K562 (cell line): Measurements from ENCODE around the gene LAP3. TPM values are rescaled to one million over a fixed set of nuclear protein-coding genes. Genes with fewer than 3 reads are reported as not detected.

ENCODE experiments used
- ATAC-seq: fragments of 200-7000 bp; cut with Tn5 transposase; 3 replicates; pipeline ENCODE4 v1.9.1; 2020; ENCODE audit warnings: moderate library complexity
- BruUV-seq: library from RNA; stranded (reverse); fragments of 400-500 nt; replicated peaks from 2 replicates; lab custom pipeline; 2021; lab: Mats Ljungman, UMichigan
- CTCF ChIA-PET: fragments of 300-600 bp; formaldehyde crosslinking; extraction: SDS; loops from one replicate; lab custom pipeline; 2021; ENCODE audit warnings: low intra/inter-chr PET ratio; lab: Yijun Ruan, JAX
- POLR2A ChIA-PET: fragments of 300-600, 350-650 bp; sonication (Branson Sonifier 250); formaldehyde crosslinking; extraction: SDS; loops from one replicate; lab custom pipeline; 2021; ENCODE audit warnings: antibody characterized with exemption, inconsistent platforms; lab: Yijun Ruan, JAX
- DNase-seq, 4 experiments: peaks; one replicate each; pipeline versions ENCODE4 v3.0.0 to v3.0.0-alpha.2; 2011 to 2018; ENCODE audit warnings: low spot score in 3 of 4, mixed read lengths in 3 of 4; ENCODE audit errors: extremely low read depth in 1 of 4
- FAIRE-seq: peaks from 2 replicates; lab custom pipeline; 2011; peaks lifted over from hg19 to GRCh38; lab: Jason Lieb, UNC
- H2AFZ ChIP-seq: 2 replicates; pipeline ENCODE4 v1.6.0; 2011; ENCODE audit warnings: low read depth, low read length, control low read depth, inconsistent platforms
- H3K27ac ChIP-seq: fragments of 200-600 bp; 3 replicates; pipeline ENCODE4 v1.8.0; 2011; ENCODE audit warnings: low read depth, mild to moderate bottlenecking, control low read depth, inconsistent platforms, low read length, moderate library complexity, mixed read lengths; ENCODE audit errors: extremely low read depth
- H3K27me3 ChIP-seq, 2 experiments: fragments of 300-600 bp in 1 of 2; 2 replicates in 1 of 2; 3 replicates in 1 of 2; pipeline versions ENCODE4 v1.6.0 to v1.8.0; 2011; ENCODE audit warnings: inconsistent platforms in 2 of 2, low read length in 2 of 2, mild to moderate bottlenecking in 1 of 2, mixed read lengths in 1 of 2, moderate library complexity in 1 of 2; ENCODE audit not compliant: control insufficient read depth in 2 of 2, insufficient read depth in 2 of 2
- H3K36me3 ChIP-seq: fragments of 300-600 bp; 3 replicates; pipeline ENCODE4 v1.8.0; 2011; ENCODE audit warnings: mild to moderate bottlenecking, low read length, inconsistent platforms; ENCODE audit not compliant: control insufficient read depth, insufficient read depth
- H3K4me1 ChIP-seq, 2 experiments: fragments of 200-600 bp in 1 of 2; replicated peaks in 1 of 2; 2 replicates in 1 of 2; 3 replicates in 1 of 2; pipeline versions ENCODE4 v1.5.1 to v1.8.0; 2011; ENCODE audit warnings: inconsistent platforms in 2 of 2, low read length in 2 of 2, mild to moderate bottlenecking in 1 of 2, mixed read lengths in 1 of 2, moderate library complexity in 1 of 2; ENCODE audit not compliant: control insufficient read depth in 2 of 2, insufficient read depth in 2 of 2
- H3K4me2 ChIP-seq: 2 replicates; pipeline ENCODE4 v1.6.1; 2011; ENCODE audit warnings: low read length, control low read depth, inconsistent platforms, mixed read lengths; ENCODE audit not compliant: insufficient read depth
- H3K4me3 ChIP-seq: fragments of 200-600 bp; sonication (generic), shearing (Covaris generic); 2 replicates; pipeline ENCODE4 v1.5.1; 2016; ENCODE audit warnings: control low read depth, inconsistent platforms
- H3K79me2 ChIP-seq: fragments of 200-600 bp; 3 replicates; pipeline ENCODE4 v1.8.0; 2011; ENCODE audit warnings: low read length, inconsistent platforms; ENCODE audit not compliant: control insufficient read depth, insufficient read depth
- H3K9ac ChIP-seq, 2 experiments: 2 replicates each; pipeline versions ENCODE4 v1.6.0 to v1.6.1; 2011; ENCODE audit warnings: low read depth in 2 of 2, low read length in 2 of 2, control low read depth in 1 of 2, inconsistent platforms in 1 of 2, mild to moderate bottlenecking in 1 of 2, mixed read lengths in 1 of 2; ENCODE audit not compliant: insufficient read depth in 1 of 2
- H3K9me1 ChIP-seq: one replicate; pipeline ENCODE4 v1.6.0; 2011; ENCODE audit warnings: inconsistent platforms, mild to moderate bottlenecking, low read length, moderate library complexity; ENCODE audit not compliant: control insufficient read depth, insufficient read depth
- H3K9me3 ChIP-seq: replicated peaks from 2 replicates; pipeline ENCODE4 v1.5.1; 2011; ENCODE audit warnings: low read depth, low read length, inconsistent platforms; ENCODE audit not compliant: control insufficient read depth, insufficient read depth
- H4K20me1 ChIP-seq: replicated peaks from 2 replicates; pipeline ENCODE4 v1.6.1; 2011; ENCODE audit warnings: low read length, inconsistent platforms, mixed read lengths; ENCODE audit not compliant: control insufficient read depth, insufficient read depth
- ARID1B ChIP-seq: fragments of 450-650 bp; IDR thresholded peaks from 2 replicates; pipeline ENCODE4 v1.6.1; 2016; ENCODE audit warnings: antibody characterized with exemption, mild to moderate bottlenecking, inconsistent platforms
- MTF1 ChIP-seq: fragments of 250-450 bp; sonication (Bioruptor Pico); IDR thresholded peaks from 2 replicates; pipeline ENCODE4 v1.9.0; 2021; ENCODE audit warnings: moderate library complexity, mild to moderate bottlenecking, inconsistent platforms, borderline replicate concordance
- YY1 ChIP-seq, 3 experiments: IDR thresholded peaks; 2 replicates each; pipeline ENCODE4 v1.6.1; 2011; ENCODE audit warnings: low read length in 2 of 3, mild to moderate bottlenecking in 2 of 3, moderate library complexity in 2 of 3, borderline replicate concordance in 1 of 3, control low read depth in 1 of 3, low read depth in 1 of 3; ENCODE audit not compliant: insufficient read depth in 3 of 3, insufficient replicate concordance in 2 of 3, control insufficient read depth in 1 of 3, insufficient read length in 1 of 3; ENCODE audit errors: extremely low read depth in 1 of 3
- ZFP36 ChIP-seq: fragments of 150-350 bp; IDR thresholded peaks from 2 replicates; pipeline ENCODE4 v1.6.1; 2018; ENCODE audit warnings: low read length, low read depth; ENCODE audit not compliant: partially characterized antibody
- ZNF512 ChIP-seq: IDR thresholded peaks from 2 replicates; pipeline ENCODE4 v1.6.1; 2016; ENCODE audit warnings: missing genetic modification characterization, missing compliant biosample characterization
- ZNF518B ChIP-seq: fragments of 250-450 bp; sonication (Bioruptor Pico); IDR thresholded peaks from 2 replicates; pipeline ENCODE4 v1.5.0; 2021; ENCODE audit warnings: mild to moderate bottlenecking, moderate library complexity
- WGBS: fragments of 100-300 bp; shearing (Covaris generic); methylation state at CpG from one replicate; pipeline ENCODE4 v1.1.6; 2016; ENCODE audit warnings: low coverage, mixed read lengths; ENCODE audit not compliant: insufficient coverage; ENCODE audit errors: missing lambda C conversion rate; 5-methylcytosine and 5-hydroxymethylcytosine counted together
- in situ Hi-C: fragments of 300-500 bp; cut with MboI; formaldehyde crosslinking; loops from 4 replicates; pipeline ENCODE4 v1.15.0; 2018; ENCODE audit warnings: inconsistent platforms, mixed read lengths
- intact Hi-C: fragments of 100-400 bp; cut with micrococcal nuclease; formaldehyde crosslinking; loops from 2 replicates; pipeline ENCODE4 v1.14.2; 2022
- polyA plus RNA-seq, 8 experiments: library from polyadenylated mRNA; depleted of rRNA in 4 of 8; stranded (reverse) in 5 of 8; unstranded in 3 of 8; fragments of >200 nt; fragmentation: Nextera tagmentation in 2 of 8; fragmentation: Illumina TruSeq in 1 of 8; extraction: Ambion mirVana in 2 of 8; extraction: Trizol in 1 of 8; gene quantifications; 2 replicates each; pipeline versions ENCODE4 v1.2.1 to v1.2.3, GENCODE V29; 2011 to 2014; ENCODE audit warnings: inconsistent platforms in 1 of 8, missing spikeins in 1 of 8
- total RNA-seq, 7 experiments: library from RNA; depleted of rRNA in 6 of 7; stranded (reverse); fragments of >200 nt in 6 of 7; fragmentation: Illumina TruSeq in 2 of 7; extraction: Trizol in 2 of 7; gene quantifications; 2 replicates each; pipeline versions ENCODE4 v1.2.1 to v1.2.3, GENCODE V29; 2011 to 2021; ENCODE audit warnings: low replicate concordance in 1 of 7

Gene LAP3
- total and polyA plus RNA-seq, 9 of the 15 experiments (the other 6 are each of a cell fraction or from before 2014, with no cell fraction given), result 82.3 to 170 (median 107) TPM

GRCh38 chr4:17623451-17624001 is 46.5 kb downstream of the LAP3 start:
- in situ Hi-C loops, result no loop called here
- no peak for ATAC-seq
- Histone ChIP-seq H3K27ac (no peak overlapping the region), H3K9ac (no peak overlapping the region), H3K4me3 (no peak overlapping the region), H3K9me1 (no peaks in the 10 kb centered on the region), H3K9me3 (no peaks in the 10 kb centered on the region), H3K4me2 (no peak overlapping the region), H3K79me2 (peaks cover 13% of the 10 kb centered on the region), H3K4me1 (no peaks in the 10 kb centered on the region; a peak in 1 of 5 replicates), H4K20me1 (no peaks in the 10 kb centered on the region), H3K36me3 (peaks cover 99% of the 10 kb centered on the region; the same call in 2 of the 3 replicates), H3K27me3 (no peaks in the 10 kb centered on the region), H2AFZ (no peak overlapping the region)
- ChIA-PET CTCF (no interaction called here), POLR2A (no interaction called here)
- 88% methylated on average over 7 of the region's 7 CpGs for WGBS
- intact Hi-C loops, result no loop called here
- TF ChIP-seq ARID1B, result no peak
- no peak for TF ChIP-seq ZNF518B (CRISPR knock-in tag)
- TF ChIP-seq MTF1 (CRISPR knock-in tag), result no peak
- TF ChIP-seq ZFP36, result no peak
- TF ChIP-seq ZNF512, result no peak
- no peak for TF ChIP-seq YY1 (IDR thresholded peaks at IDR 0.05; ENCODE audit: borderline replicate concordance in 1 of 3, control insufficient read depth in 1 of 3, extremely low read depth in 1 of 3, insufficient read depth in 3 of 3, insufficient read length in 1 of 3, insufficient replicate concordance in 2 of 3, low read depth in 1 of 3, low read length in 2 of 3)
- no TSS peak for BruUV-seq
- FAIRE-seq, result no peak
- DNase-seq, result no peak
